Stimulated activated CD4-positive, alpha-beta T cell treated with anti-CD3 and anti-CD28 coated beads, Interleukin-15, amount 100 ng/mL, for 1 hour (primary cell): ENCODE data around the gene GP2.

Experiments
- DNase-seq, 2 donors: peaks; one replicate each; pipeline ENCODE4 v3.0.0-alpha.2; 2020; ENCODE audit warnings: low read depth in 1 of 2, low spot score in 1 of 2

Gene GP2

GRCh38 chr16:20327444-20328041 is at the start of gene GP2:
TSS of gene GP2 (minus strand) at chr16:20327513. CDS start at chr16:20326431, 1,082 bp downstream.
- DNase-seq = no peak

- no peak for DNase-seq
These were observed 45.4 kb upstream of the GP2 start for GRCh38 chr16:20372701-20373100.

- no peak for DNase-seq
These were observed 42.2 kb upstream of the GP2 start for GRCh38 chr16:20369452-20370054.

GRCh38 chr16:20364051-20364450 is 36.7 kb upstream of the GP2 start:
- DNase-seq = no peak

- DNase-seq = no peak
These were observed 35.9 kb upstream of the GP2 start for GRCh38 chr16:20363191-20363590.

GRCh38 chr16:20359997-20360396 is 32.7 kb upstream of the GP2 start:
- no peak for DNase-seq

GRCh38 chr16:20355114-20355782 is 27.9 kb upstream of the GP2 start:
- no peak for DNase-seq

GRCh38 chr16:20353379-20353778 is 26.1 kb upstream of the GP2 start:
- no peak for DNase-seq

- DNase-seq = no peak
These were observed 25.3 kb upstream of the GP2 start, which contains the start of gene UMOD for GRCh38 chr16:20352615-20353014. TSS of gene UMOD (minus strand) at chr16:20352715. CDS start at chr16:20350737, 1,978 bp downstream.

GRCh38 chr16:20349615-20350014 is 22.3 kb upstream of the GP2 start:
- no peak for DNase-seq

- no peak for DNase-seq
These were observed 21.3 kb upstream of the GP2 start for GRCh38 chr16:20348365-20349185.

GRCh38 chr16:20347666-20348364 is 20.5 kb upstream of the GP2 start:
- DNase-seq = no peak

- no peak for DNase-seq
These were observed 17.3 kb upstream of the GP2 start for GRCh38 chr16:20344611-20345010.

GRCh38 chr16:20339744-20340143 is 12.4 kb upstream of the GP2 start:
- no peak for DNase-seq

- no peak for DNase-seq
These were observed 9.6 kb upstream of the GP2 start for GRCh38 chr16:20336955-20337354.

- no peak for DNase-seq
These were observed 7.1 kb upstream of the GP2 start for GRCh38 chr16:20334396-20334795.

GRCh38 chr16:20333120-20333519 is 5.8 kb upstream of the GP2 start:
- DNase-seq = no peak

- DNase-seq = no peak
These were observed 5.1 kb upstream of the GP2 start for GRCh38 chr16:20332411-20332810.

- no peak for DNase-seq
These were observed 4.3 kb upstream of the GP2 start for GRCh38 chr16:20331635-20332034.

- no peak for DNase-seq
These were observed 2.3 kb upstream of the GP2 start for GRCh38 chr16:20329392-20330138.
